IPS DF 6.9 (cell line): ENCODE measurements around the gene ALOXE3.
"Not testable (repeated sequence)": the region's sequence is repeated elsewhere in the genome, so short reads cannot be mapped to it uniquely, and the experiment has no call there.

Experiments
- DNase-seq: peaks from one replicate; pipeline ENCODE4 v3.0.0-alpha.2; 2013; ENCODE audit warnings: low read depth, low spot score
- H3K27ac ChIP-seq: one replicate; pipeline ENCODE4 v1.5.1; 2013; ENCODE audit warnings: low read length, control low read depth
- H3K27me3 ChIP-seq: 2 replicates; pipeline ENCODE4 v1.6.1; 2013; ENCODE audit warnings: mild to moderate bottlenecking, low read length; ENCODE audit not compliant: control insufficient read depth, insufficient read depth
- H3K36me3 ChIP-seq: 2 replicates; pipeline ENCODE4 v1.6.1; 2013; ENCODE audit warnings: low read length; ENCODE audit not compliant: control insufficient read depth, insufficient read depth
- H3K4me1 ChIP-seq: 2 replicates; pipeline ENCODE4 v1.6.1; 2013; ENCODE audit warnings: low read length; ENCODE audit not compliant: control insufficient read depth, insufficient read depth
- H3K4me3 ChIP-seq: 2 replicates; pipeline ENCODE4 v1.5.1; 2013; ENCODE audit warnings: mild to moderate bottlenecking, low read length
- H3K9me3 ChIP-seq: 2 replicates; pipeline ENCODE4 v1.6.1; 2013; ENCODE audit warnings: low read length, inconsistent platforms; ENCODE audit not compliant: control insufficient read depth, insufficient read depth
- WGBS: extraction: QIAGEN DNeasy Blood & Tissue Kit; methylation state at CpG from one replicate; pipeline ENCODE4 v1.1.7; 2013; ENCODE audit warnings: mixed read lengths, missing lambda C conversion rate; ENCODE audit not compliant: insufficient read length, insufficient coverage; 5-methylcytosine and 5-hydroxymethylcytosine counted together

ALOXE3 gene

DNA sequence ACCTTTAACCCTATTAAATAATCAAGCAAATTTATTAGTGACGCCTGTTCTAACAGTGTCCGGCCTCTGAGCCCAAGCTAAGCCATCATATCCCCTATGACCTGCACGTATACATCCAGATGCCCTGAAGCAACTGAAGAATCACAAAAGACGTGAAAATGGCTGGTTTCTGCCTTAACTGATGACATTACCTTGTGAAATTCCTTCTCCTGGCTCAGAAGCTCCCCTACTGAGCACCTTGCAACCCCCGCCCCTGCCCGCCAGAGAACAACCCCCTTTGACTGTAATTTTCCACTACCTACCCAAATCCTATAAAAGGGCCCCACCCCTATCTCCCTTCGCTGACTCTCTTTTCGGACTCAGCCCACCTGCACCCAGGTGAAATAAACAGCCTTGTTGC lies 56.5 kb downstream of the ALOXE3 start:
- H3K27ac ChIP-seq, H3K9me3 ChIP-seq, H3K4me1 ChIP-seq, H3K27me3 ChIP-seq, H3K4me3 ChIP-seq, DNase-seq, H3K36me3 ChIP-seq: not testable (repeated sequence)
- WGBS = no CpG with 5 or more reads among the region's 8 CpGs

DNA sequence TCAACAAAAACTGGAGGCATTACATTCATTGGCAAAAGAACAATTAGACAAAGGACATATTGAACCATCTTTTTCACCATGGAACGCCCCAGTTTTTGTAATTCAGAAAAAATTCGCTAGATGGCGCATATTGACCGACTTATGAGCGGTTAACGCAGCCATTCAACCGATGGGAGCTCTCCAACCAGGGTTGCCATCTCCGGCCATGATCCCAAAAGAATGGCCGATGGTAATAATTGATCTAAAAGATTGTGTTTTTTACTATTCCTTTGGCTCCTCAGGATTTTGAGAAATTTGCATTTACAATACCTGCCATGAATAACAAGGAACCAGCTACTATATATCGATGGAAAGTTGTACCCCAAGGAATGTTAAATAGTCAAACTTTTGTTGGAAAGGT lies 58.0 kb downstream of the ALOXE3 start:
- Histone ChIP-seq H3K27ac (no peak overlapping the region), H3K27me3 (peaks cover 8% of the 10 kb centered on the region; the same call in 1 of the 2 replicates), H3K4me3 (no peak overlapping the region), H3K36me3 (no peaks in the 10 kb centered on the region), H3K4me1 (peaks cover 6% of the 10 kb centered on the region), H3K9me3 (no peaks in the 10 kb centered on the region)
- peak; percentile 66 for DNase-seq
- no CpG with 5 or more reads among the region's 10 CpGs for WGBS

DNA sequence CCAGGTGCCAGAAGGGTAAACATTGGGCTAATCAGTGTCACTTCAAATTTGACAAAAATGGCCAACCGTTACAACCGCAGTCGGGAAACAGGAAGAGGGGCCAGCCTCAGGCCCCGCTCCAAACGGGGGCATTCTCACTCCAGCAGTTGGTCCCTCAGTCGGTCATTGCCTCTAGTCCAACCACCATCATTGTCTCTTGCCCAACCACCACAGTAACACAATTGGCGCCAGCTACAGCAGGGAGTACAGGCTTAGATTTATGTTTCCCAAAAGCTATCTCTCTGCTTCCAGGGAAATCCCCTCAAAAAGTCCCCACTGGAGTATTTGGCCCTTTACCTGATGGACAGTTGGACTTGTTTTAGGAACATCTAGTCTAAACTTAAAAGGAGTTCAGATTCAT lies 59.2 kb downstream of the ALOXE3 start:
- H3K4me3 ChIP-seq = no peak overlapping the region
- no peaks in the 10 kb centered on the region; the same call in 1 of the 2 replicates for H3K4me1 ChIP-seq
- DNase-seq = no peak
- no peak overlapping the region for H3K27ac ChIP-seq
- no CpG with 5 or more reads among the region's 7 CpGs for WGBS
- H3K27me3 ChIP-seq = peaks cover 8% of the 10 kb centered on the region; the same call in 1 of the 2 replicates
- no peaks in the 10 kb centered on the region for H3K9me3 ChIP-seq
- no peaks in the 10 kb centered on the region for H3K36me3 ChIP-seq

DNA sequence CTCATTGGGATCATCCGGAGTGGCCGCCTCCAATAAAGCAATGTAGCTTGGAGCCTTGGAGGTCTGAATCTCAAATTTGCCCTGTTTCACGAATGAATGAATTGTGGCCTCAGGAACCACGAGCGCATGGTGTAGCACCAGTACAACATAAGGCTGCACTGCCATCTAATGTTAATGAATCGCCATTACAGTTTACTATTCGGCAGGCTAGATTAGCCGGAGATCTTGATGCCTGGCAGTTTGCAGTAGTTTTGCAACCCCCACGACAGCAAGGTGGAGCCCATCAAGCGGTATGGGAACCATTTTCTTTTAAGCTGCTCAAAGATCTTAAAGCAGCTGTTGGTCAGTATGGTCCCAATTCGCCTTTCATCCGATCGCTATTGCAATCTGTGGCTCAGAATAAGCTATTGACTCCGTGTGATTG lies 60.6 kb downstream of the ALOXE3 start:
- H3K4me1 ChIP-seq = no peaks in the 10 kb centered on the region; the same call in 1 of the 2 replicates
- no peaks in the 10 kb centered on the region for H3K36me3 ChIP-seq
- H3K4me3 ChIP-seq = no peak overlapping the region
- WGBS = no CpG with 5 or more reads among the region's 14 CpGs
- DNase-seq = peak; percentile 60
- H3K27ac ChIP-seq = no peak overlapping the region
- peaks cover 4% of the 10 kb centered on the region; the same call in 1 of the 2 replicates for H3K27me3 ChIP-seq
- H3K9me3 ChIP-seq = no peaks in the 10 kb centered on the region

DNA sequence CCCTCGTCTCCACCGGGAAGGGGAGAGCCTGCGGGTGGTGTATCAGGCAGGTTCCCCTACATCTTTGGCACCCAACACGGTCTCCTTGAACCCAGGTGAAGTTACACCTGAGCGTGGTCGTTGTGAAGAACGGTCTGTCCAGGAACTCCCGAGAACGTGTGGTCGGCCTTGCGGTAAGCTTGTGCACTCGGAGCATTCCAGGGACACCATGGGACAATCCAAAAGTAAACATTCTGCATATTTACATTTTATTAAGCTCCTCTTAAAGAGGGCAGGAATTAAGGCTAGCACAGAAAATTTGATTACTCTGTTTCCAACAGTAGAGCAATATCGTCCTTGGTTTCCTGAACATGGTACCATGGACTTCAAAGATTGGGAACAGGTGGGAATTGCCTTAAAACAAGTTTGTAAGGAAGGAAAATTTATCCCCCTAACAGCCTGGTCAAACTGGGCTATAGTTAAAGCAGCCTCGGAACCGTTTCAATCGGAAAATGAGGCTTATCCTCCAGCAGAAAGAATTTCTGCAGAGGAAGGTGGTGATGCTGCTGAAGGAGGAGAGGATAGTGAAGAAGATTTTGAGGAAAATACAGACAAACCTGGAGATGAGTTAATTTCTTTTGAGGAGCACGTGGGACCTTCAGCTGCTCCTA lies 61.2 kb downstream of the ALOXE3 start:
- DNase-seq = no peak
- no CpG with 5 or more reads among the region's 17 CpGs for WGBS
- H3K9me3 ChIP-seq = no peaks in the 10 kb centered on the region
- H3K27me3 ChIP-seq = peaks cover 4% of the 10 kb centered on the region; the same call in 1 of the 2 replicates
- no peak overlapping the region for H3K27ac ChIP-seq
- no peaks in the 10 kb centered on the region for H3K36me3 ChIP-seq
- H3K4me1 ChIP-seq = no peaks in the 10 kb centered on the region; the same call in 1 of the 2 replicates
- H3K4me3 ChIP-seq = no peak overlapping the region

DNA sequence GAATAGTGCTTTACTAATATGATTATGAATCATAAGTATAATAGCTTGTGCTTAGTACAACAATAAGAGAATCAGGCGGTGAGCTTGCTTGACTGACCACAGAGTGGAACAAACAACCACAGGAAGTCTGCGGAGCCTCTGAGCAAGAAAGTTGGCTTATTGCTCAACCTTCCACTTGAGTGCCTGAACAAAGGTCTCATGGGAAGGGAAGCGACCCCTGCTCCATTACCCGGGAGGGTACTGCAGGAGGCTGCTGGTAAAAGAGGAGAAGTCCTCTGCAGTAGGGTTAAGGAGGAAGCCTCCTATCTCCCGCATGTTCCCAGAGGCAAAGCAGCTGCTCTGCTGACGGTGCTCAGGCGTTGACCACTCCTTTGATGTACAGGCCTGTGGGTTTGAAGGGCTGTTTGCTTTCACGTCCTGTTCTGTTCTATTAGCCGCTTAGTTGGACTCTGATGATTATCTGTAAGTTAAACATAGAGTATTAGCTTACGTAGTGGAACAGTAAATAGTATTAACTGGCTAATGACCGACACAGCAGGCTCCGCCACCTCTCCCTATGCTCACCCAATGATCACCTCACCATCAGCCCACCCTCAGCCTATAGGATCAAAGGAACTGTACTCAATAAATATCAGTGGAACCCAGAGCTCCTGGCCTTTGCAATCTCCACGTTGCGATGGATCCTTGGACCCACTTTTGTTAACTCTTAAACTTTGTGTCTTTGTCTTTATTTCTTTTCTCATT lies 61.9 kb downstream of the ALOXE3 start:
- no peak for DNase-seq
- Histone ChIP-seq H3K4me3 (no peak overlapping the region), H3K4me1 (no peaks in the 10 kb centered on the region; the same call in 1 of the 2 replicates), H3K27me3 (peaks cover 4% of the 10 kb centered on the region; the same call in 1 of the 2 replicates), H3K9me3 (no peaks in the 10 kb centered on the region), H3K27ac (no peak overlapping the region), H3K36me3 (no peaks in the 10 kb centered on the region)
- no CpG with 5 or more reads among the region's 14 CpGs for whole genome bisulfite sequencing

DNA sequence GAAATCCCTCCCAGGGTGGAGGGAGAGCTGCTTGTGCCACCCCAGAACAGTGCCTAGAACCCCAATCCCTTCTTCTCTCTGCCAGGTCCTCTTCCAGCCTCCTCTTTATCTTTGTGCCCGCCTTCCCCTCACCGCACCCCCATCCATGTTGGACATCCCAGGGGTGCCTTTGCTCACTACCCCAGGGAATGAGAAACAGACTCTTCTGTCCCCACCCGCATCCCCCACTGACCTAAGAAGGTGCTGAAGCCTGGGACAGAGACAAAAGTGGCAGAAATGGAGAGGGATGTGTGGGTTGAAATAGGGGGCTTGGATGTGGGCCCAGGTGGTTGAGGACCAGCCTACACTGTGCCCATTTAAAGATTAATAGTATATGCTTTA lies 62.5 kb downstream of the ALOXE3 start:
- H3K9me3 ChIP-seq = no peaks in the 10 kb centered on the region
- WGBS = no CpG with 5 or more reads among the region's 3 CpGs
- DNase-seq = no peak
- no peak overlapping the region for H3K27ac ChIP-seq
- no peaks in the 10 kb centered on the region; the same call in 1 of the 2 replicates for H3K4me1 ChIP-seq
- H3K36me3 ChIP-seq = no peaks in the 10 kb centered on the region
- H3K4me3 ChIP-seq = no peak overlapping the region
- peaks cover 4% of the 10 kb centered on the region; the same call in 1 of the 2 replicates for H3K27me3 ChIP-seq

DNA sequence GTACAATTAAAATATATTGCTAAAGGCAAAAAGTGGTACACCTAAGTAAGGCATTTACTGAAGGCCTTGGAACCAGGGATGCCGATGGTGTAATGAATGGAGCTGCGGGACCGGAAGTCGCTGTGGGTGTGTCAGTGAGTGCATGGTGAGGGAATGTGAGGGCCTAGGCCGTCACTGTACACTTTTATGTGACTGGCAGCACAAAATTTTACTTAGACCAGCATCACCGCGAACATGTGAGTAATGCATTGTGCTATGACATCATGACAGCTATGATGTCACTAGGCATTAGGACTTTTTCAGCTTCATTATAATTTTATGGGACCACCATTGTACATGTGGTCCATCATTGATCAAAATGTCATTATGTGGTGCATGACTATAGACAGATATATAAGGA lies 64.7 kb downstream of the ALOXE3 start:
- no CpG with 5 or more reads among the region's 7 CpGs for WGBS
- H3K27ac ChIP-seq = no peak overlapping the region
- DNase-seq = no peak
- H3K36me3 ChIP-seq = no peaks in the 10 kb centered on the region
- no peaks in the 10 kb centered on the region for H3K4me1 ChIP-seq
- H3K9me3 ChIP-seq = no peaks in the 10 kb centered on the region
- 0 out of 2 replicates have a peak, but pooled peaks cover 4% of the 10 kb centered on the region for H3K27me3 ChIP-seq
- H3K4me3 ChIP-seq = no peak overlapping the region

DNA sequence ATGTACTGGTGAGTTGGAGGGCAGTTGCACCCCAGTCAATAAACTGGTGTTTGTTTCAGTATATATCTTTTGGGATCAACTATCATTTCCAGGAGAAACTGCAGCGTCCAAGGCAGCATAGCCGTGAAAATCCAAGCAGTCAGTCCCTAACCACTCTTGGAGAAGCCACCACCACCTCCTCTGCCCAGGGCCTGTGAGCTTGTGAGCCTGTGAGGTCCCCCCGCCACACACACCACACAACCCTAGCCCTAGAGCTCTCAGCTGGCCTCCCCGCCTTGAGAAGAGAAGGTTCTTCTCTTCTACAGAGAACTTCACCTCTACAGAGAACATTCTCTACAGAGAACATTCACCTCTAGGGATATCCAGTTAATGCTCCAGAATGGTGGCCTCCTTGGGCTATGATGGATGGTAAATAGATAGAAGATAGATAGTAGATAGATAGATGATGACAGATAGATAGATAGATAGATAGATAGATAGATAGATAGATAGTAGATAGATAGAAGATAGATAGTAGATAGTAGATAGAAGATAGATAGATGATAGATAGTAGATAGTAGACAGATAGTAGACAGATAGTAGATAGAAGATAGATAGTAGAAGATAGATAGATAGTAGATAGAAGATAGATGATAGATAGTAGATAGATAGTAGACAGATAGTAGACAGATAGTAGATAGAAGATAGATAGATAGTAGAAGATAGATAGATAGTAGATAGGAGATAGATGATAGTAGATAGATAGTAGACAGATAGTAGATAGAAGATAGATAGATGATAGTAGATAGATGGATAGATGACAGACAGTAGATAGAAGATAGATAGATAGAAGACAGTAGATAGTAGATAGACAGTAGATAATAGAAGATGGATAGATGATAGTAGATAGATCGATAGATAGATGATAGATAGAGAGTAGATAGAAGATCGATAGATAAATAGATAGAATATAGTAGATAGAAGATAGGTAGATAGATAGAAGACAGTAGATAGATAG lies 65.8 kb downstream of the ALOXE3 start:
- DNase-seq = no peak
- Histone ChIP-seq H3K27me3 (0 out of 2 replicates have a peak, but pooled peaks cover 4% of the 10 kb centered on the region), H3K4me3 (no peak overlapping the region), H3K27ac (no peak overlapping the region), H3K9me3 (no peaks in the 10 kb centered on the region), H3K4me1 (no peaks in the 10 kb centered on the region), H3K36me3 (no peaks in the 10 kb centered on the region)
- WGBS = 100% methylated on average over 2 of the region's 6 CpGs

DNA sequence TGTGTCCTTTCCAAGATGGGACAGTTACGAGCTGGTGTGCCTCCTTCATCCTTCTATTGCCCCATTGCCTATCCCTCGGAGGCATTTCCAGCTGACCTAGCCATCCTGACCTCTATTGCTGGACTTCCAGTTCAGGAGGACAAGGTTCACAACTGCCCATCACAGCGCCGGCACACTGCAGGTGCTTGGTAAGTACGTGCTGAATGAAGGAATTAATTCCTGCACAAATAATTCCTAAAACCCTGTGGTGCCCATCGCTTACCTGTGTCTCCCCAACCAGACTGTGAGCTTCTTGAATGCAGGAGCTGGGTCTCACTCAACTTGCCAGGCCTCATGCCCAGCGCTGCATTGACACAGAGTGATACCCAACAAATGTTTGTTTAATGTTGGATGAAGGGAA lies 66.5 kb downstream of the ALOXE3 start:
- H3K27ac ChIP-seq = no peak overlapping the region
- H3K4me1 ChIP-seq = no peaks in the 10 kb centered on the region
- DNase-seq = no peak
- H3K9me3 ChIP-seq = no peaks in the 10 kb centered on the region
- H3K36me3 ChIP-seq = no peaks in the 10 kb centered on the region
- H3K27me3 ChIP-seq = no peaks in the 10 kb centered on the region
- no CpG with 5 or more reads among the region's 7 CpGs for WGBS
- no peak overlapping the region for H3K4me3 ChIP-seq
